SIG-M5 (cell line): ENCODE measurements around the gene HIKESHI.

ENCODE experiments used
- DNase-seq: peaks from one replicate; lab custom pipeline; 2025; lab: John Stamatoyannopoulos, UW

Gene HIKESHI

DNA sequence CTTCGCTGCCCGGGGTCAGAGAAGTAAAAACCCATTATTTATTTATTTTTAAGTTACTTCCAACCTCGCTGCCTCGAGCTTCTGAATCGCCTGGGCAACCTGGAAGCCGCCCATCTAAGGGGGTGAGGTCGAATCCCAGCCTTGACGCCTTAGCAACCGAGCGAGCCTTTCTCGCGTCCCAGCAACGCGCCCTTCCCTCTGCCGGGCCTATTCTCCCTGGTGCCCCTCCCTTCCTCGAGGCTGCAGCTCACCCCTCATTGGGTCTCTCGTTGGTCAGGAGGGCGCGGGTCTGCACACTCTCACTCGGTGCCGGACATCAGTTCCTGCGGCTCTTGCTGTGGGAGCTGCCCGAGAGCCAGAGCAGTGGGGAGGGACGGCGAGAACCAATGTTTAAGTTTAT lies 72.5 kb downstream of the HIKESHI start, which contains the start of gene CCDC81:
Gene CCDC81, plus strand, starts transcription at position 302 of the 400 bp plus-strand sequence. CDS start 277 bp downstream, outside the sequence.
- DNase-seq: no peak

GRCh38 chr11:86377972-86378371 lies 75.9 kb downstream of the HIKESHI start:
- DNase-seq: no peak

DNA sequence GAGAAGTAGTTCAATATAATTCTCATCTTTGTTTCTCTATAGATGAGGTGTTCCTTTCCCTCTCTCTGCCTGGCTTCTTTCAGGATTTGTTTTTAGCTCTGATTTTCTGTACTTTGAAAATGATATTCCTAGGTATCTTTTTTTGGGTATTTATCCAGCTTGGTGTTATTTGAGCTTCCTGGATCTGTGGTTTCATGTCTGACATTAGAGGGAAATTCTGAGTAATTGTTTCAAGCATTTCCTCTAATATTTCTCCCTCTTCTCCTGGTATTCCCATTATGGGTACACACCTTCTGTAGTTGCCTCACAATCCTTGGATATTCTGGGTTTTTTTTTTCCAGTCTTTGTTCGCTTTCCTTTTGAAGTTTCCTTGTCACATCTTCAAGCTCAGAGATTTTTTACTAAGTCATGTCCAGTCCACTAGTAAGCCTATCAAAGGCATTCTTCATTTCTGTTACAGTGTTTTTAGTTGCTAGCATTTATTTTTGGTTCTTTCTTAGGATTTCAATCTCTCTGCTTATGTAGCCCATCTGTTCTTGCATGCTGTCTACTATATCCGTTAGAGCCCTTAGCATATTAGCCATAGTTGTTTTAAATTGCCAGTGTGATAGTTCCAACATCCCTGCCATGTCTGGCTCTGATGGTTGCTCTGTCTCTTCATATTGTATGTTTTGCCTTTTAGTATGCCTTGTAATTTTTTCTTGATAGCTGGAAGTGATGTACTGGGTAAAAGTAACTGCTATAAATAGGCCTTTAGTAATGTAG lies 78.4 kb downstream of the HIKESHI start:
- no peak for DNase-seq

- DNase-seq: no peak
These were observed 81.3 kb downstream of the HIKESHI start for GRCh38 chr11:86383041-86383955.

- DNase-seq: no peak
These were observed 84.2 kb downstream of the HIKESHI start for GRCh38 chr11:86386283-86386682.

DNA sequence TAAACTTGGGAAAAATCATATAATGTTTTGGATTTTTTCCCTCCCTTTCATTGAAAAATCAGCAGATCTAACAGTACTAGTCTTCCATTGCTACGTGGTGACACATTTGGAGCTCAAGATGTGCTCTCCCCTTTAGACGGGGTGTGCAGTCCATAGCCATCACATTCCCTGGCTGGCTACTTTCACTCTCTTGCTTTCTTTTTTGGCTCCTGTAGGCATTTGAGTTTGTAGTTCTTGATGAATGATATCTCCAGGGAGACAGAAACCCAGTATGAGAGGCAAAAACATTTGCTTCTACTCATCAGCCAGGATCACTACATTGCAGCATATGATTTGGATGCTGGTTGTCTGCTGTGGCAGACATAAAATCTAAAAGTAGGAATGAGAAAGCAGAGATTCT lies 84.7 kb downstream of the HIKESHI start:
- no peak for DNase-seq

DNA sequence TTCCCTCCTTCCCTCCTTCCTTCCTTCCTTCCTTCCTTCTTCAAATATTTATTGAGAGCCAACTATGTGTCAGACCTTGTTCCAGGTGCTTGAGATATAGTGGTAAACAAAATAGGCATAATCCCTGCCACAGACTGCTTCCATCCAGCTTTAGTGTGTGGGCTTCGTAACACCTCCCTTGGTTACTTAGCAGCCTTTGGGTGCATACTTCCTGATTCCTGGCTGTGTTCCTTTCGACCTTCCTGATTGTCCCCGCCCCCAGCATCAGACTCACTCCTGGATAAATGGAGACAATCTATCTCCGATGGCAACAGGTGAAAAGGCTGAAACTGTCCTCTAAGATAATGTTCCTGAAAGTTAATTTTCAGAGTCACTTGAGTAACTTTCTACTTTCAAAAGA lies 86.2 kb downstream of the HIKESHI start:
- no peak for DNase-seq

GRCh38 chr11:86390487-86390886 lies 88.4 kb downstream of the HIKESHI start:
- DNase-seq: no peak

DNA sequence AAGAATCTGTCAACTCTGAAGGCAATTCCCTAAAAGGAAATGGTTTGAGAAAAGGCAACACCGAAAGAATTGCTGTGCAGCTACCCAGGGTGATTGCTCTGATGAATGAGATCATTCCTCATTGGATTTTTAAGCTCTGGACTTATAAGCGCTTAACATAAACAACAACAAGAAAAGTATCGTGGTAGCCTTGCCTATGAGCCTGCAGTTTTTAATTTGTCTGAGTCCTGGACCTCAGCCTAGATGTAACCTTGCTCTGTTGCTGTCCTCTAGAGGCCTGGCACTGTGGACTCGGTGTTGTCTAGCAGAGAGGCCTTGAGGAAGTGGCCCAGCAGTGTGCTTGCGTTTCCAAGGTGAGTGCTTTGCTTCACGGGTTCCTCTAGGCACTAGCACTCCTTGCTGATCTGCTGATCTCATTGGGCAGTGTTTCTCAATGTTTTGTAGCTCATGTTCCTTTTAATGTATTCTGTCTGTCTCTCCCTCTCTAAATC lies 93.1 kb downstream of the HIKESHI start:
- DNase-seq: no peak
